H1 (cell line): ENCODE results near the gene TMEM86B. TPM values are rescaled to one million over a fixed set of nuclear protein-coding genes. Genes with fewer than 3 reads are reported as not detected.

Experiments
- CTCF ChIA-PET: fragments of 300-600 bp; sonication (Branson Sonifier 250); formaldehyde crosslinking; loops from one replicate; lab custom pipeline; 2021; ENCODE audit not compliant: partially characterized antibody; lab: Charles Lee
- POLR2A ChIA-PET: fragments of 300-600 bp; sonication (Branson Sonifier 250); formaldehyde crosslinking; loops from one replicate; lab custom pipeline; 2021; ENCODE audit warnings: inconsistent platforms; ENCODE audit not compliant: partially characterized antibody; lab: Charles Lee
- DNase-seq, 2 experiments: peaks; one replicate each; pipeline versions ENCODE4 v3.0.0 to v3.0.0-alpha.2; 2010 to 2022; ENCODE audit warnings: low spot score in 2 of 2, low read depth in 1 of 2, mixed read lengths in 1 of 2
- FAIRE-seq: peaks from 2 replicates; lab custom pipeline; 2011; peaks lifted over from hg19 to GRCh38; lab: Jason Lieb, UNC
- H2AFZ ChIP-seq: 2 replicates; pipeline ENCODE4 v1.8.1; 2012; ENCODE audit warnings: low read length, inconsistent platforms
- H2AK5ac ChIP-seq: 2 replicates; pipeline ENCODE4 v1.6.1; 2013; ENCODE audit warnings: low read depth, low read length
- H2BK120ac ChIP-seq: replicated peaks from 2 replicates; pipeline ENCODE3; 2013; ENCODE audit warnings: low read depth, low read length, inconsistent platforms
- H2BK12ac ChIP-seq: 2 replicates; pipeline ENCODE4 v1.6.1; 2013; ENCODE audit warnings: low read depth, low read length
- H2BK15ac ChIP-seq: 2 replicates; pipeline ENCODE4 v1.6.1; 2013; ENCODE audit warnings: low read length
- H2BK20ac ChIP-seq: 2 replicates; pipeline ENCODE4 v1.6.1; 2013; ENCODE audit warnings: low read length
- H2BK5ac ChIP-seq: 2 replicates; pipeline ENCODE4 v1.6.1; 2013; ENCODE audit warnings: low read depth, low read length
- H3K14ac ChIP-seq: 2 replicates; pipeline ENCODE4 v1.6.1; 2013; ENCODE audit warnings: inconsistent platforms; ENCODE audit not compliant: insufficient read length
- H3K18ac ChIP-seq: 2 replicates; pipeline ENCODE4 v1.6.1; 2013; ENCODE audit warnings: low read length; ENCODE audit errors: extremely low read depth
- H3K23ac ChIP-seq: 2 replicates; pipeline ENCODE4 v1.6.1; 2013; ENCODE audit warnings: inconsistent platforms; ENCODE audit not compliant: insufficient read length
- H3K23me2 ChIP-seq: 2 replicates; pipeline ENCODE4 v1.6.1; 2013; ENCODE audit warnings: low read depth, low read length
- H3K27ac ChIP-seq: 2 replicates; pipeline ENCODE4 v1.6.1; 2011; ENCODE audit warnings: low read depth, low read length, inconsistent platforms
- H3K27me3 ChIP-seq, 4 experiments: replicated peaks in 1 of 4; 1 replicate in 1 of 4; 2 replicates in 3 of 4; pipeline versions ENCODE4 v1.6.1 to v1.8.1; 2011 to 2013; ENCODE audit warnings: low read length in 3 of 4, mild to moderate bottlenecking in 3 of 4, inconsistent platforms in 2 of 4, mixed read lengths in 2 of 4, moderate library complexity in 1 of 4; ENCODE audit not compliant: control insufficient read depth in 3 of 4, insufficient read depth in 3 of 4; ENCODE audit errors: extremely low read depth in 1 of 4
- H3K36me3 ChIP-seq, 4 experiments: 2 replicates each; pipeline versions ENCODE4 v1.6.1 to v1.8.1; 2011 to 2013; ENCODE audit warnings: mild to moderate bottlenecking in 4 of 4, low read length in 3 of 4, moderate library complexity in 2 of 4, control low read depth in 1 of 4, inconsistent platforms in 1 of 4; ENCODE audit not compliant: insufficient read depth in 4 of 4, control insufficient read depth in 2 of 4
- H3K4ac ChIP-seq: replicated peaks from 2 replicates; pipeline ENCODE3; 2013; ENCODE audit warnings: low read length, low read depth, mixed read lengths, inconsistent platforms; ENCODE audit not compliant: insufficient read length
- H3K4me1 ChIP-seq, 4 experiments: replicated peaks in 1 of 4; 1 replicate in 1 of 4; 2 replicates in 3 of 4; pipeline versions ENCODE4 v1.6.1 to v1.8.1; 2011 to 2013; ENCODE audit warnings: low read length in 3 of 4, inconsistent platforms in 2 of 4, mixed read lengths in 1 of 4; ENCODE audit not compliant: insufficient read depth in 4 of 4, control insufficient read depth in 3 of 4
- H3K4me2 ChIP-seq, 2 experiments: 2 replicates each; pipeline versions ENCODE4 v1.6.1 to v1.8.1; 2011 to 2013; ENCODE audit warnings: low read depth in 2 of 2, low read length in 2 of 2, control low read depth in 1 of 2, inconsistent platforms in 1 of 2, mild to moderate bottlenecking in 1 of 2; ENCODE audit not compliant: insufficient read depth in 1 of 2
- H3K4me3 ChIP-seq, 4 experiments: fragments of 200-600, 300-600 bp in 1 of 4; sonication (generic), shearing (Covaris generic), sonication (Bioruptor Twin) in 1 of 4; 2 replicates each; pipeline versions ENCODE4 v1.5.1 to v1.8.1; 2011 to 2016; ENCODE audit warnings: low read length in 4 of 4, low read depth in 3 of 4, control low read depth in 2 of 4, inconsistent platforms in 2 of 4, mild to moderate bottlenecking in 2 of 4, mixed read lengths in 1 of 4, moderate library complexity in 1 of 4; ENCODE audit not compliant: insufficient read depth in 2 of 4; ENCODE audit errors: extremely low read depth in 1 of 4
- H3K56ac ChIP-seq: replicated peaks from 2 replicates; pipeline ENCODE3; 2013; ENCODE audit warnings: low read depth, mild to moderate bottlenecking, mixed read lengths, low read length, inconsistent platforms; ENCODE audit not compliant: insufficient read length
- H3K79me1 ChIP-seq: 2 replicates; pipeline ENCODE4 v1.6.1; 2013; ENCODE audit warnings: low read depth, low read length, control low read depth
- H3K79me2 ChIP-seq, 2 experiments: 2 replicates each; pipeline versions ENCODE4 v1.6.1 to v1.8.1; 2012 to 2013; ENCODE audit warnings: low read length in 2 of 2, mild to moderate bottlenecking in 2 of 2, inconsistent platforms in 1 of 2; ENCODE audit not compliant: insufficient read depth in 2 of 2, control insufficient read depth in 1 of 2
- H3K9ac ChIP-seq, 4 experiments: replicated peaks in 1 of 4; 1 replicate in 1 of 4; 2 replicates in 3 of 4; pipeline versions ENCODE4 v1.6.1 to v1.8.1; 2011 to 2013; ENCODE audit warnings: low read depth in 3 of 4, low read length in 3 of 4, control low read depth in 2 of 4, mild to moderate bottlenecking in 2 of 4, moderate library complexity in 2 of 4, inconsistent platforms in 1 of 4; ENCODE audit errors: extremely low read depth in 1 of 4
- H3K9me3 ChIP-seq, 2 experiments: 2 replicates each; pipeline versions ENCODE4 v1.6.1 to v1.8.1; 2012 to 2013; ENCODE audit warnings: mild to moderate bottlenecking in 2 of 2, moderate library complexity in 2 of 2, control low read depth in 1 of 2, inconsistent platforms in 1 of 2, low read depth in 1 of 2, low read length in 1 of 2, mixed read lengths in 1 of 2; ENCODE audit not compliant: insufficient read depth in 2 of 2
- H4K20me1 ChIP-seq, 2 experiments: replicated peaks in 1 of 2; 2 replicates each; pipeline versions ENCODE3 to v1.8.1; 2011 to 2013; ENCODE audit warnings: inconsistent platforms in 2 of 2, low read length in 2 of 2, mild to moderate bottlenecking in 1 of 2; ENCODE audit not compliant: insufficient read depth in 2 of 2, control insufficient read depth in 1 of 2
- H4K5ac ChIP-seq: 2 replicates; pipeline ENCODE4 v1.6.1; 2013; ENCODE audit warnings: low read length, low read depth, mixed read lengths, inconsistent platforms; ENCODE audit not compliant: insufficient read length
- H4K8ac ChIP-seq: 2 replicates; pipeline ENCODE4 v1.8.0; 2013; ENCODE audit warnings: mild to moderate bottlenecking, moderate library complexity, low read length, inconsistent platforms; ENCODE audit not compliant: insufficient read depth; ENCODE audit errors: extremely low read depth
- H4K91ac ChIP-seq: replicated peaks from 2 replicates; pipeline ENCODE3; 2013; ENCODE audit warnings: low read length, mixed read lengths, inconsistent platforms; ENCODE audit not compliant: insufficient read length
- ASH2L ChIP-seq: fragments of 200-600, 300-600 bp; sonication (generic); IDR thresholded peaks from one replicate; pipeline ENCODE4 v1.7.1; 2017; ENCODE audit warnings: low read length
- BACH1 ChIP-seq: IDR thresholded peaks from 2 replicates; pipeline ENCODE4 v1.6.1; 2012; ENCODE audit warnings: low read length, improper control_type of control experiment
- CBX5 ChIP-seq: fragments of 300-800, 300-1000 bp; sonication (generic); IDR thresholded peaks from 2 replicates; pipeline ENCODE4 v1.7.1; 2016; ENCODE audit warnings: antibody characterized with exemption, low read length, low read depth
- CBX8 ChIP-seq: fragments of 300-800, 300-1000 bp; sonication (generic); IDR thresholded peaks from 2 replicates; pipeline ENCODE4 v1.7.1; 2016; ENCODE audit warnings: low read depth, low read length, borderline replicate concordance
- CHD2 ChIP-seq: IDR thresholded peaks from 2 replicates; pipeline ENCODE4 v1.6.1; 2012; ENCODE audit warnings: low read length, improper control_type of control experiment
- CREB1 ChIP-seq: IDR thresholded peaks from 2 replicates; pipeline ENCODE4 v1.6.1; 2012; ENCODE audit warnings: inconsistent platforms
- EP300 ChIP-seq, 2 experiments: IDR thresholded peaks; 1 replicate in 1 of 2; 2 replicates in 1 of 2; pipeline ENCODE4 v1.6.1; 2011 to 2012; ENCODE audit warnings: low read depth in 2 of 2, low read length in 2 of 2, mild to moderate bottlenecking in 2 of 2, borderline replicate concordance in 1 of 2, inconsistent platforms in 1 of 2, moderate library complexity in 1 of 2
- EZH2 ChIP-seq: fragments of 200-600 bp; sonication (generic); IDR thresholded peaks from 2 replicates; pipeline ENCODE4 v1.7.1; 2012; ENCODE audit warnings: low read depth, mild to moderate bottlenecking, moderate library complexity, low read length, inconsistent platforms; ENCODE audit not compliant: severe bottlenecking
- HDAC6 ChIP-seq: IDR thresholded peaks from one replicate; pipeline ENCODE4 v1.7.1; 2012; ENCODE audit warnings: low read depth, mild to moderate bottlenecking, inconsistent platforms, low read length, moderate library complexity
- NANOG ChIP-seq: IDR thresholded peaks from 2 replicates; pipeline ENCODE4 v1.6.1; 2011; ENCODE audit warnings: low read length, low read depth, mild to moderate bottlenecking, inconsistent platforms; ENCODE audit not compliant: insufficient read depth, poor library complexity, severe bottlenecking
- RFX5 ChIP-seq: IDR thresholded peaks from 2 replicates; pipeline ENCODE4 v1.6.1; 2011; ENCODE audit warnings: low read depth, low read length, improper control_type of control experiment, borderline replicate concordance
- SAP30 ChIP-seq: fragments of 300-600 bp; sonication (generic); IDR thresholded peaks from 2 replicates; pipeline ENCODE4 v1.7.1; 2012; ENCODE audit warnings: low read length, moderate library complexity, mild to moderate bottlenecking, inconsistent platforms; ENCODE audit not compliant: insufficient read depth, insufficient replicate concordance
- SIRT6 ChIP-seq: IDR thresholded peaks from one replicate; pipeline ENCODE4 v1.7.1; 2012; ENCODE audit warnings: low read length, inconsistent platforms
- SP4 ChIP-seq: IDR thresholded peaks from 2 replicates; pipeline ENCODE4 v1.6.1; 2012; ENCODE audit warnings: low read length, inconsistent platforms
- SUZ12 ChIP-seq: fragments of 200-600 bp; sonication (generic); IDR thresholded peaks from 2 replicates; pipeline ENCODE4 v1.6.1; 2012; ENCODE audit warnings: mild to moderate bottlenecking, inconsistent platforms, low read length, moderate library complexity, mixed read lengths
- WGBS, 2 experiments: shearing (Covaris generic) in 1 of 2; methylation state at CpG; one replicate each; pipeline versions ENCODE4 v1.1.6 to v1.1.7; 2013 to 2015; ENCODE audit warnings: low lambda C conversion rate in 2 of 2, mixed read lengths in 2 of 2, inconsistent platforms in 1 of 2, low coverage in 1 of 2, missing lambda C conversion rate in 1 of 2; ENCODE audit not compliant: insufficient replicate concordance in 2 of 2, insufficient coverage in 1 of 2, insufficient read length in 1 of 2; ENCODE audit errors: extremely low coverage in 1 of 2, missing lambda C conversion rate in 1 of 2; 5-methylcytosine and 5-hydroxymethylcytosine counted together
- polyA plus RNA-seq, 7 experiments: library from polyadenylated mRNA; depleted of rRNA in 3 of 7; stranded (reverse) in 5 of 7; unstranded in 2 of 7; fragments of >200 nt in 5 of 7; fragments of 200-250 nt in 2 of 7; gene quantifications; 1 replicate in 5 of 7; 2 replicates in 1 of 7; 4 replicates in 1 of 7; pipeline versions ENCODE4 v1.2.1 to v1.2.3, GENCODE V29; 2011 to 2013; ENCODE audit warnings: missing spikeins in 2 of 7, mixed read lengths in 2 of 7
- total RNA-seq: library from RNA; stranded (reverse); fragmentation: NEBNext Ultra II Directional; extraction: Animal tissue kit (Norgen Biotek cat#: 25700); gene quantifications from 2 replicates; pipeline ENCODE4 v1.2.1, GENCODE V29; 2021

The TMEM86B gene
- total and polyA plus RNA-seq, 2 of the 8 experiments (the other 6 are each of a cell fraction or from before 2014, with no cell fraction given), result 2.0 to 2.9 TPM

GRCh38 chr19:55193481-55193880 lies 35.1 kb downstream of the TMEM86B start:
- no peak overlapping the region for H2AK5ac ChIP-seq
- no peak overlapping the region for H3K4me3 ChIP-seq
- 89% methylated on average over 12 of the region's 12 CpGs; no CpG with 5 or more reads in 1 of the 2 experiments for WGBS, 2 experiments
- no peaks in the 10 kb centered on the region for H3K36me3 ChIP-seq
- H2BK5ac ChIP-seq, result no peak overlapping the region
- H3K23me2 ChIP-seq, result no peaks in the 10 kb centered on the region
- H3K18ac ChIP-seq, result no peak overlapping the region
- H3K27me3 ChIP-seq, result no peaks in the 10 kb centered on the region
- H2BK20ac ChIP-seq, result no peak overlapping the region
- ChIA-PET CTCF (interaction anchor here (1.0 to 1.1 kb wide), 2 partner anchors 10 to 33 kb away, joined by 3 to 4 read pairs; no protein-coding TSS in a partner anchor), POLR2A (interaction anchor here (1.3 to 1.4 kb wide), 2 partner anchors 14 to 34 kb away, joined by 3 read pairs; no protein-coding TSS in a partner anchor)
- no peak overlapping the region for H2BK120ac ChIP-seq
- H3K79me2 ChIP-seq, result no peaks in the 10 kb centered on the region
- H3K9ac ChIP-seq, result no peak overlapping the region
- H3K56ac ChIP-seq, result no peak overlapping the region
- H3K4me2 ChIP-seq, result no peak overlapping the region
- DNase-seq (no peak), FAIRE-seq (no peak)
- H4K5ac ChIP-seq, result no peak overlapping the region
- no peak overlapping the region for H4K91ac ChIP-seq
- no peak overlapping the region for H2BK12ac ChIP-seq
- H3K4ac ChIP-seq, result no peak overlapping the region
- no peak overlapping the region for H4K8ac ChIP-seq
- H3K4me1 ChIP-seq, result no peaks in the 10 kb centered on the region
- no peaks in the 10 kb centered on the region for H4K20me1 ChIP-seq
- H3K14ac ChIP-seq, result no peak overlapping the region
- no peak overlapping the region for H3K27ac ChIP-seq
- H3K23ac ChIP-seq, result no peak overlapping the region
- no peaks in the 10 kb centered on the region for H3K9me3 ChIP-seq
- H2AFZ ChIP-seq, result no peak overlapping the region
- no peaks in the 10 kb centered on the region for H3K79me1 ChIP-seq
- H2BK15ac ChIP-seq, result no peak overlapping the region
- TF ChIP-seq SUZ12 (no peak), SP4 (no peak), EP300 (IDR thresholded peaks at IDR 0.05; ENCODE audit: borderline replicate concordance in 1 of 2, low read depth in 2 of 2, low read length in 2 of 2) (no peak), SIRT6 (no peak), CREB1 (no peak), CBX5 (no peak), CBX8 (no peak), SAP30 (no peak), HDAC6 (no peak), ASH2L (no peak), CHD2 (no peak), NANOG (no peak), RFX5 (no peak), BACH1 (no peak), EZH2 (no peak)
